ENCODE results near the gene MTHFR. TPM values are rescaled to one million over a fixed set of nuclear protein-coding genes. Genes with fewer than 3 reads are reported as not detected.

Gene MTHFR
- total RNA-seq, 3 donors from 2014 or later, result 13.1 to 17.0 (median 14.9) TPM

- Mint-ChIP-seq H3K36me3 (ENCODE audit: insufficient read depth) (no peaks in the 10 kb centered on the region), H3K9me3 (no peaks in the 10 kb centered on the region), H3K4me3 (no peak overlapping the region), H3K4me1 (ENCODE audit: low read depth) (peaks cover 5% of the 10 kb centered on the region), H3K27me3 (ENCODE audit: low read depth) (no peaks in the 10 kb centered on the region)
- ATAC-seq (peak in 1 of 2 donors; percentile 17), DNase-seq (no peak)
Measured at GRCh38 chr1:11752359-11753088, 53.2 kb downstream of the MTHFR start.

- no peak overlapping the region for H3K4me3 Mint-ChIP-seq
- peaks cover 8% of the 10 kb centered on the region for H3K4me1 Mint-ChIP-seq (ENCODE audit: low read depth)
- ATAC-seq, result no peak
- peaks cover 8% of the 10 kb centered on the region for H3K36me3 Mint-ChIP-seq (ENCODE audit: insufficient read depth)
- no peaks in the 10 kb centered on the region for H3K9me3 Mint-ChIP-seq
- no peak for DNase-seq
- H3K27me3 Mint-ChIP-seq (ENCODE audit: low read depth), result no peaks in the 10 kb centered on the region
Measured at GRCh38 chr1:11751087-11751486, 54.7 kb downstream of the MTHFR start.

- Mint-ChIP-seq H3K4me1 (ENCODE audit: low read depth) (peaks cover 8% of the 10 kb centered on the region), H3K27me3 (ENCODE audit: low read depth) (no peaks in the 10 kb centered on the region), H3K9me3 (no peaks in the 10 kb centered on the region), H3K36me3 (ENCODE audit: insufficient read depth) (peaks cover 13% of the 10 kb centered on the region), H3K4me3 (no peak overlapping the region)
- no peak for DNase-seq
- ATAC-seq, result no peak
Measured at GRCh38 chr1:11749996-11750395, 55.8 kb downstream of the MTHFR start.

- Mint-ChIP-seq H3K36me3 (ENCODE audit: insufficient read depth) (peaks cover 13% of the 10 kb centered on the region), H3K27me3 (ENCODE audit: low read depth) (no peaks in the 10 kb centered on the region), H3K9me3 (no peaks in the 10 kb centered on the region), H3K4me1 (ENCODE audit: low read depth) (peaks cover 8% of the 10 kb centered on the region), H3K4me3 (no peak overlapping the region)
- peak; percentile 73 to 91 for ATAC-seq
- DNase-seq, result peak; percentile 35
Measured at GRCh38 chr1:11749203-11749689, 56.5 kb downstream of the MTHFR start.

- ATAC-seq, result peak; percentile 30 to 34
- Mint-ChIP-seq H3K9me3 (no peaks in the 10 kb centered on the region), H3K36me3 (ENCODE audit: insufficient read depth) (peaks cover 13% of the 10 kb centered on the region), H3K4me1 (ENCODE audit: low read depth) (peaks cover 8% of the 10 kb centered on the region), H3K27me3 (ENCODE audit: low read depth) (no peaks in the 10 kb centered on the region), H3K4me3 (no peak overlapping the region)
- DNase-seq, result no peak
Measured at GRCh38 chr1:11748294-11749202, 57.2 kb downstream of the MTHFR start.

GRCh38 chr1:11746795-11747487 is 58.8 kb downstream of the MTHFR start:
- Mint-ChIP-seq H3K36me3 (ENCODE audit: insufficient read depth) (peaks cover 13% of the 10 kb centered on the region), H3K4me3 (no peak overlapping the region)

GRCh38 chr1:11746092-11746491 is 59.7 kb downstream of the MTHFR start:
- no peaks in the 10 kb centered on the region for H3K27me3 Mint-ChIP-seq (ENCODE audit: low read depth)
- no peak overlapping the region for H3K4me3 Mint-ChIP-seq
- ATAC-seq, result no peak
- no peaks in the 10 kb centered on the region for H3K9me3 Mint-ChIP-seq
- peaks cover 28% of the 10 kb centered on the region for H3K4me1 Mint-ChIP-seq (ENCODE audit: low read depth)
- no peak for DNase-seq
- peaks cover 13% of the 10 kb centered on the region for H3K36me3 Mint-ChIP-seq (ENCODE audit: insufficient read depth)

More at GRCh38 chr1:11746795-11747487, 58.8 kb downstream of the MTHFR start:
- ATAC-seq (no peak), DNase-seq (no peak)
- H3K9me3 Mint-ChIP-seq, result no peaks in the 10 kb centered on the region
- no peaks in the 10 kb centered on the region for H3K27me3 Mint-ChIP-seq (ENCODE audit: low read depth)
- peaks cover 19% of the 10 kb centered on the region for H3K4me1 Mint-ChIP-seq (ENCODE audit: low read depth)

GRCh38 chr1:11744287-11744686 is 61.5 kb downstream of the MTHFR start:
- no peak for ATAC-seq
- Mint-ChIP-seq H3K27me3 (ENCODE audit: low read depth) (no peaks in the 10 kb centered on the region), H3K4me1 (ENCODE audit: low read depth) (peaks cover 44% of the 10 kb centered on the region), H3K36me3 (ENCODE audit: insufficient read depth) (peaks cover 13% of the 10 kb centered on the region), H3K9me3 (no peaks in the 10 kb centered on the region), H3K4me3 (no peak overlapping the region)
- DNase-seq, result no peak

- Mint-ChIP-seq H3K9me3 (no peaks in the 10 kb centered on the region), H3K27me3 (ENCODE audit: low read depth) (no peaks in the 10 kb centered on the region), H3K36me3 (ENCODE audit: insufficient read depth) (peaks cover 13% of the 10 kb centered on the region), H3K4me3 (no peak overlapping the region), H3K4me1 (ENCODE audit: low read depth) (peaks cover 59% of the 10 kb centered on the region)
- ATAC-seq (no peak), DNase-seq (no peak)
Measured at GRCh38 chr1:11741919-11742558, 63.7 kb downstream of the MTHFR start.

- Mint-ChIP-seq H3K4me3 (no peak overlapping the region), H3K36me3 (ENCODE audit: insufficient read depth) (peaks cover 8% of the 10 kb centered on the region), H3K4me1 (ENCODE audit: low read depth) (peaks cover 61% of the 10 kb centered on the region), H3K9me3 (no peaks in the 10 kb centered on the region), H3K27me3 (ENCODE audit: low read depth) (no peaks in the 10 kb centered on the region)
- ATAC-seq (no peak), DNase-seq (no peak)
Measured at GRCh38 chr1:11741482-11741881, 64.3 kb downstream of the MTHFR start.

GRCh38 chr1:11740258-11741192 is 65.2 kb downstream of the MTHFR start:
- ATAC-seq, result no peak
- Mint-ChIP-seq H3K9me3 (no peaks in the 10 kb centered on the region), H3K4me1 (ENCODE audit: low read depth) (peaks cover 64% of the 10 kb centered on the region), H3K4me3 (peak overlapping the region; percentile 57), H3K27me3 (ENCODE audit: low read depth) (no peaks in the 10 kb centered on the region), H3K36me3 (ENCODE audit: insufficient read depth) (no peaks in the 10 kb centered on the region)
- no peak for DNase-seq

- Mint-ChIP-seq H3K4me3 (no peak overlapping the region), H3K27me3 (ENCODE audit: low read depth) (no peaks in the 10 kb centered on the region), H3K36me3 (ENCODE audit: insufficient read depth) (no peaks in the 10 kb centered on the region), H3K4me1 (ENCODE audit: low read depth) (peaks cover 65% of the 10 kb centered on the region), H3K9me3 (no peaks in the 10 kb centered on the region)
- DNase-seq (no peak), ATAC-seq (no peak)
Measured at GRCh38 chr1:11738783-11739182, 67.0 kb downstream of the MTHFR start.

- Mint-ChIP-seq H3K4me1 (ENCODE audit: low read depth) (peaks cover 65% of the 10 kb centered on the region), H3K4me3 (peak overlapping the region; percentile 37), H3K36me3 (ENCODE audit: insufficient read depth) (no peaks in the 10 kb centered on the region), H3K27me3 (ENCODE audit: low read depth) (no peaks in the 10 kb centered on the region), H3K9me3 (no peaks in the 10 kb centered on the region)
- ATAC-seq (no peak), DNase-seq (no peak)
Measured at GRCh38 chr1:11738096-11738495, 67.7 kb downstream of the MTHFR start.

Measured in activated T-cell treated with anti-CD3 and anti-CD28 coated beads, Interleukin-2, amount 50 U/mL, for 4 hours (primary cell).